H1 (cell line): ENCODE results near the gene KCNH1.

Experiments
- EZH2 ChIP-seq: fragments of 200-600 bp; sonication (generic); IDR thresholded peaks from 2 replicates; pipeline ENCODE4 v1.7.1; 2012; ENCODE audit warnings: low read depth, mild to moderate bottlenecking, moderate library complexity, low read length, inconsistent platforms; ENCODE audit not compliant: severe bottlenecking
- POLR2A ChIP-seq, 2 experiments: IDR thresholded peaks; 1 replicate in 1 of 2; 2 replicates in 1 of 2; pipeline ENCODE4 v1.6.1; 2011; ENCODE audit warnings: low read depth in 2 of 2, low read length in 2 of 2, mild to moderate bottlenecking in 2 of 2; ENCODE audit errors: control extremely low read depth in 1 of 2
- RFX5 ChIP-seq: IDR thresholded peaks from 2 replicates; pipeline ENCODE4 v1.6.1; 2011; ENCODE audit warnings: low read depth, low read length, improper control_type of control experiment, borderline replicate concordance
- SP1 ChIP-seq: IDR thresholded peaks from 2 replicates; pipeline ENCODE4 v1.6.1; 2011; ENCODE audit warnings: low read depth, low read length
- SUZ12 ChIP-seq: fragments of 200-600 bp; sonication (generic); IDR thresholded peaks from 2 replicates; pipeline ENCODE4 v1.6.1; 2012; ENCODE audit warnings: mild to moderate bottlenecking, inconsistent platforms, low read length, moderate library complexity, mixed read lengths
- TEAD4 ChIP-seq: IDR thresholded peaks from 2 replicates; pipeline ENCODE4 v1.6.1; 2012; ENCODE audit warnings: low read depth, low read length, inconsistent platforms, mixed read lengths
- TF ChIP-seq, protein P1 (sequence below), 3 experiments: IDR thresholded peaks; 1 replicate in 2 of 3; 2 replicates in 1 of 3; pipeline versions ENCODE4 v1.5.1 to v1.6.1; 2011; ENCODE audit warnings: low read length in 3 of 3, mild to moderate bottlenecking in 3 of 3, inconsistent platforms in 2 of 3, low read depth in 1 of 3, moderate library complexity in 1 of 3; ENCODE audit not compliant: insufficient read depth in 1 of 3; ENCODE audit errors: control extremely low read depth in 1 of 3

DNA sequence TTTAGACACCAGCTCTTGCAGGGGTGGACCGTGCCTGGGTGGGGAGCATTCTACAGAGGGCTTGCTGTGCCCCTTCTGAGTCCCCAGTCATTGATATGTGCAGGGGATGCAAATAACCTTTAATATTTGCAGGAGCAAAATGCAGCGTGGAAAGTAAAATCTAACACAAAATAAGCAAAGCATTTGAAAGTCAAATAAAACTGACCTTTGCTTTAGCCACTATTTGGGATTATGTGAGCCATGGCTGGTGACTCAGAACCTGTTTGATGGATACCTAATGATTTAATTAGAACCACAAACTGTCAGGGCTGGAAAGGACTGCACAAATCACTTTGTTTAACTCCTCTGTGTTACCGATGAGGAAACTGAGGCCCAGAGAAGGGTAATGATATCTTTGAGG lies 427.7 kb downstream of the KCNH1 start:
- TF ChIP-seq, protein P1, sequence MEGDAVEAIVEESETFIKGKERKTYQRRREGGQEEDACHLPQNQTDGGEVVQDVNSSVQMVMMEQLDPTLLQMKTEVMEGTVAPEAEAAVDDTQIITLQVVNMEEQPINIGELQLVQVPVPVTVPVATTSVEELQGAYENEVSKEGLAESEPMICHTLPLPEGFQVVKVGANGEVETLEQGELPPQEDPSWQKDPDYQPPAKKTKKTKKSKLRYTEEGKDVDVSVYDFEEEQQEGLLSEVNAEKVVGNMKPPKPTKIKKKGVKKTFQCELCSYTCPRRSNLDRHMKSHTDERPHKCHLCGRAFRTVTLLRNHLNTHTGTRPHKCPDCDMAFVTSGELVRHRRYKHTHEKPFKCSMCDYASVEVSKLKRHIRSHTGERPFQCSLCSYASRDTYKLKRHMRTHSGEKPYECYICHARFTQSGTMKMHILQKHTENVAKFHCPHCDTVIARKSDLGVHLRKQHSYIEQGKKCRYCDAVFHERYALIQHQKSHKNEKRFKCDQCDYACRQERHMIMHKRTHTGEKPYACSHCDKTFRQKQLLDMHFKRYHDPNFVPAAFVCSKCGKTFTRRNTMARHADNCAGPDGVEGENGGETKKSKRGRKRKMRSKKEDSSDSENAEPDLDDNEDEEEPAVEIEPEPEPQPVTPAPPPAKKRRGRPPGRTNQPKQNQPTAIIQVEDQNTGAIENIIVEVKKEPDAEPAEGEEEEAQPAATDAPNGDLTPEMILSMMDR (IDR thresholded peaks at IDR 0.05; ENCODE audit: control extremely low read depth in 1 of 3, insufficient read depth in 1 of 3, low read depth in 1 of 3, low read length in 3 of 3): no peak
- TF ChIP-seq EZH2 (no peak), SUZ12 (no peak), SP1 (no peak), POLR2A (IDR thresholded peaks at IDR 0.05; ENCODE audit: control extremely low read depth in 1 of 2, low read depth in 2 of 2, low read length in 2 of 2) (no peak), TEAD4 (no peak), RFX5 (no peak)
